Hematopoietic multipotent progenitor cell treated with erythropoietin and hydrocortisone succinate and interleukin-3 and kit ligand, for 4 days (in vitro differentiated cells): ENCODE data around the gene CMPK1.
A peak's percentile ranks its signal among the peaks of the same experiment; 100 is the strongest.
"Not testable (repeated sequence)": the region's sequence is repeated elsewhere in the genome, so short reads cannot be mapped to it uniquely, and the experiment has no call there.

Source experiments
- DNase-seq: peaks from one replicate; pipeline ENCODE4 v3.0.0-alpha.2; 2015

Gene CMPK1, protein sequence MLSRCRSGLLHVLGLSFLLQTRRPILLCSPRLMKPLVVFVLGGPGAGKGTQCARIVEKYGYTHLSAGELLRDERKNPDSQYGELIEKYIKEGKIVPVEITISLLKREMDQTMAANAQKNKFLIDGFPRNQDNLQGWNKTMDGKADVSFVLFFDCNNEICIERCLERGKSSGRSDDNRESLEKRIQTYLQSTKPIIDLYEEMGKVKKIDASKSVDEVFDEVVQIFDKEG

GRCh38 chr1:47333578-47333921, at the start of gene CMPK1:
Gene CMPK1, plus strand, starts transcription at chr1:47333790. Its CDS starts 156 bp downstream, at chr1:47333946.
- peak; percentile 95 for DNase-seq

DNA sequence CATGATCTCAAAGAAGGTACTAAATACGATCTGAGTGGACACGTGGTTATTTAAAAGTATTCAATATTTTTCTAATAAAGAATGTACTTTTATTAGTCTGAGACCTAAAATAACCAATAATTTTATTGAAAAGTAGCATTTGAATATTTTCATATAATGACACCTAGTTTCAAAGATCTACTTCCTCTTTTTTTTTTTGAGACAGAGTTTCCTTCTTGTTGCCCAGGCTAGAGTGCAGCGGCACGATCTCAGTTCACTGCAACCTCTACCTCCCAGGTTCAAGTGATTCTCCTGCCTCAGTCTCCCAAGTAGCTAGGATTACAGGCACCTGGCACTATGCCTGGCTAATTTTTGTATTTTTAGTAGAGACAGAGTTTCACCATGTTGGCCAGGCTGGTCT, 45.5 kb upstream of the CMPK1 start:
- peak; percentile 54 for DNase-seq

GRCh38 chr1:47294863-47295262, 38.7 kb upstream of the CMPK1 start:
- not testable (repeated sequence) for DNase-seq

- no peak for DNase-seq
Observed at GRCh38 chr1:47295579-47295978, 38.0 kb upstream of the CMPK1 start.

GRCh38 chr1:47298025-47298699, 35.4 kb upstream of the CMPK1 start:
- no peak for DNase-seq

DNA sequence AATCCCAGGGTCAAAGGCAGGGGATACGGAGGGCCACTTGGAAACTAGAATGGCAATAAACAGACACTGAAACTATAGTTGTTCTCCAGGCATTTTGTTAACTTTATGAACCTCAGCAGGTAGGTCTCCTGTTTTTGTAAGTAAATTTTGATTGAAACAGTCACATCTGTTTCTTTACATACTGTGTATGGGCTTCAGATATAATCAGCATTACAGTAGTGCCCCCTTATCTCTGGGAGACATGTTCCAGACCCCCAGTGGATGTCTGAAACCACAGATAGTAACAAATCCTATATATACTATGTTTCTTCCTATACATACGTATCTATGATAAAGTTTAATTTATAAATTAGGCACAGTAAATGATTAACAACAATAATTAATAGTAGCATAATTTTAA, 31.1 kb upstream of the CMPK1 start:
- peak; percentile 11 for DNase-seq

GRCh38 chr1:47309427-47309826, 24.2 kb upstream of the CMPK1 start:
- DNase-seq: no peak

- DNase-seq: peak; percentile 100
Observed at GRCh38 chr1:47313915-47314664, 19.5 kb upstream of the CMPK1 start, which contains the start of gene STIL. Gene STIL, minus strand, starts transcription at chr1:47314147. Its CDS starts 3,828 bp downstream, at chr1:47310319.

DNA sequence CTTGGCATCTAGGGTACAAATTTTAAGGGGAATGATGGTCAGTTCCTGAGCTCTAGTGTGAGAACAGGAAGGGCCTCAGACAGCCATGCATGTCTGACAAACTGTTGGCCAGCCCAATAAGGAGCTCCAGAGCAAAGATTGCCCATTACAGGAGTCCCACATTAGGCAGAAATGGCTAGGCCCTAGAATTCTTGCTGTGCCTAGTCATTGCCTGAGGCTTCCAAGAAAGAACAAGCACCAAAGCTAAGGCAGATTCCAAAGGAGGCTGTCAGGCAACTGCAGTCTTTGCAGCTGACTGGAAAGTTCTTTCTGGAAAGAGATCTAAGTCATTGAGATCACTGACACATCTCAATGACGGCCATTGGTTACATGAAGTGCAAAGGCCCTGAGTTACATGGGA, 15.7 kb upstream of the CMPK1 start:
- no peak for DNase-seq

DNA sequence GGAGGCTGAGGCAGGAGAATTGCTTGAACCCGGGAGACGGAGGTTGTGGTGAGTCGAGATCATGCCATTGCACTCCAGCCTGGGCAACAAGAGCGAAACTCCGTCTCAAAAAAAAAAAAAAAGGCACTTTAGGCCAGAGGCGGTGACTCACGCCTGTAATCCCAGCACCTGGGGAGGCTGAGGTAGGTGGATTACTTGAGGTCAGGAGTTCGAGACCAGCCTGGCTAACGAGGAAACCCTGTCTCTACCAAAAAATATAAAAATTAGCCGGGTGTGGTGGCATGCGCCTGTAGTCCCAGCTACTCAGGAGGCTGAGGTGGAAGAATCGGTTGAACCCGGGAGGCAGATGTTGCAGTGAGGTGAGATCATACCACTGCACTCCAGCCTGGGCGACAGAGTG, 13.6 kb upstream of the CMPK1 start:
- not testable (repeated sequence) for DNase-seq

DNA sequence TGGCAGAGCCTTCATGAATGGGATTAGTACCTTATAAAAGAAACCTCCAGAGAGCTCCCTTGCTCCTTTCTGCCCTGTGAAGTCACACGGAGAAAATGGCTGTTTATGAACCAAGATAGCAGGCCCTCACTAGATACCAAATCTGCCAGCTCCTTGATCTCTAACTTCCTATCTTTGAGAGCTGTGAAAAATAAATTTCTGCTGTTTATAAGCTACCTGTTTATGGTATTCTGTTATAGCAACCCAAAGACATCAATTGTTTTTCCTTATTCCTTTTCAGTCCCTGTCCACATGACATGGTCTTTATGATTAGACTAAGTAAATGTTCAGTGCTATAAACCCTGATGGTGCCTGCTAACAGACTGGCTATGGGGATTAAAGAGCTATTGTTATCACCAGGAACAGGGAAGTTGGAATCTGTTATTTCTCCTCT, 10.0 kb upstream of the CMPK1 start:
- DNase-seq: peak; percentile 34

GRCh38 chr1:47324682-47325081, 8.9 kb upstream of the CMPK1 start:
- no peak for DNase-seq

- no peak for DNase-seq
Observed at GRCh38 chr1:47325528-47325927, 8.1 kb upstream of the CMPK1 start.

DNA sequence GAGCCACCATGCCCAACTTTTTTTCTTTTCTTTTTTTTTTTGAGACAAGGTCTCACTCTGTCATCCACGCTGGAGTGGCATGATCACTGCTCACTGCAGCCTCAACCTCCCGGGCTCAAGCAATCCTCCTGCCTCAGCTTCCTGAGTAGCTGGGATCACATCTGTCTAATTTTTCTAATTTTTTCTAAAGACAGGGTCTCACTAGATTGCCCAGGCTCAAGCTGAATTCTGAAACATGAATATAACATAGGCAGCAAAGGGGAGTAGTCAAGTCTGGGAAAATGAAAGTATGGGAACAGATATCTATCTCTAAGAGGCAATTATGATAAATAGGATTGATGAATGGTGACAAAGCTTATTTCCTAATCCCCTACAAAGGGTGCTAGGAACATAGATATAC, 7.3 kb upstream of the CMPK1 start:
- DNase-seq: no peak

- DNase-seq: no peak
Observed at GRCh38 chr1:47328992-47329391, 4.6 kb upstream of the CMPK1 start.

DNA sequence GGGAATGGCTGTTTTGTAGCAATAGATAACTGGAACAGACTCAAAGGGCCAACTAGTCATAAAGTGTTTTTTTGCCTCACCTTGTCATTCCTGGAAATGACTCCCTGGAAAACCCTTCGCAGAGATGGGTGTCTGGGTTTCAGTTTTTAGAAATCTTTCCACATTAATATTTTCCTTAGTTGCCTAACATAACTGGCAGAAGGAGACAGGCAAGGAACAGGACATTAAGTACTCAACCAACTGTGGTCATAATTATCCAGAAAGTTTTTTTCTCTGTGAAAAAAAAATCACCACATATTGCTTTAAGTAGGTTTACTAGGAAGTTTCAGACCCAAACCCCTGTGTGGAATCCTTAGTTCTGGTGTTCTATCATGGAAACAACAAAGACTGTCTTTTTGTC, 3.4 kb upstream of the CMPK1 start:
- DNase-seq: no peak

DNA sequence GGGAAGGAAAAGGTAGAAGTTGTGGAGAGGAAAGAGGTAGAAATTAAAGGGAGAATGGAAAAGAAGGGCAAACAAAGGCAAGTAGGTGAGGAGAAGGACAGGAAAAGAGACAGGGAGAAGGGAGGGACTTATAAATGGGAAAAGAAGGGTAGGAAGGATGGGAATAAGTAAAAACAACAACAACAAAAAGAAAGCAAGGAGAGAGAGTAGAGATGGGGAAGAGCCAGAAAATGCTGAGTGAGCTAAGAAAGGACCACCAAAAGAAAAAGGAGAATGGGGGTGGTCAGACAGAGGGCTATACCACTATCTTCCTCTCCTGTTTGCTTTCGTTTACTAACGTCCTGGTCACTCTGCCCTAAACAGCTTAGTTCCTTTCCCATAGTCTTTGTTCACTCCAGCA, 1.7 kb upstream of the CMPK1 start:
- DNase-seq: no peak

DNA sequence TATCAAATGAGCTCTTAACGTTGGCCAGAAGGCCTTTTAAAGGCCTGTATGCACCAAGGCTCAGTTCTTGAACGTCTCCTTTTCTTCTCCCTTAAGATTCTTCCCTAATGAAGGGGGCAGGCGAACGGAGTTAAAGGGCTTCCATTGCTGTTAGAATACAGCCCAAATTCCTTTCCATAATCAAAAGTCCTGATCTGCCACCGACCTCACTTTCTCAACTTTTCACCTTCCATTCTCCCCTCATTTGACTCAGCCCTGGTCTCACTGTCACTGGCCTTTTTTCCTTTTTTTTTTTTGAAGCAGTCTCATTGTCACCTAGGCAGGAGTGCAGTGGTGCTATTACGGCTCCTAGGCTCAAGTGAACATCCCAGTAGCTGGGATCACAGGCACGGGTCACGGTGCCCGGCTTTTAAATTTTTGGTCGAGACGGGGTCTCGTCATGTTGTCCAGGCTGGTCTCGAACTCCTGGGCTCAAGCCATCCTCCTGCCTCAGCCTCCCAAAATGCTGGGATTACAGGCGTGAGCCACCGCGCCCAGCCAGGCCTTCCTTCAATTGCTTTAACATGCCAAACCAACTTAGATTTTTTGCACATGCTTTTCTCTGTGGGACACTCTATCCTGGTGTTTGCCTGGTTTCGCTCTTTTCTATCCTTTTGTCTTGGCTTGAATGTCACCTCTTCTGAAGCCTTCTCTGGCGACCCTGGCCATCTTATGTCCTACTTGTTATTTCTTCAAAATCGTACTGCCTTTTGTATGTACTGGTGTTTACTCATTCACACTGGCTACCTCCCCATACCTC, 612 bp upstream of the CMPK1 start:
- DNase-seq: no peak

GRCh38 chr1:47333922-47334764, 553 bp downstream of the CMPK1 start:
- DNase-seq: peak; percentile 94

- DNase-seq: no peak
Observed at GRCh38 chr1:47334765-47335435, 1.3 kb downstream of the CMPK1 start.

DNA sequence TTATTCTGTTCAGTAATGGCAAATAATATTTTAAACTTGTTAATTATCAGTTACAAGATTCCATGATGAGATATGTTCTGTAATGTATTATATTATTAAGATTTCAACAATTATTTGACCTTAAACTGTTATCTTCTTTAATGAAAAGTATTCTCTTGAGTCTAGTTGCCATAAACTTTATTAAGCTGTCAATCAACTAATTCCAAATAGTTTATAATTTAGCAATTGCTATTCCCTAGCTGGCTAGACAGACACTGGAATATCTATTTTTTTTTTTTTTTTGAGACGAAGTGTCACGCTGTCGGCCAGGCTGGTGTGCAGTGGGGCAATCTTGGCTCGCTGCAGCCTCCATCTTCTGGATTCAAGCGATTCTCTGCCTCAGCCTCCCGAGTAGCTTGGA, 3.8 kb downstream of the CMPK1 start:
- DNase-seq: no peak
